ENCODE results near the gene ARHGAP29. TPM values are rescaled to one million over a fixed set of nuclear protein-coding genes. Genes with fewer than 3 reads are reported as not detected.

Gene ARHGAP29
- polyA plus RNA-seq, 1 donor (not counting 4 experiments of a cell fraction or from before 2014, with no cell fraction given): 79.7 TPM

DNA sequence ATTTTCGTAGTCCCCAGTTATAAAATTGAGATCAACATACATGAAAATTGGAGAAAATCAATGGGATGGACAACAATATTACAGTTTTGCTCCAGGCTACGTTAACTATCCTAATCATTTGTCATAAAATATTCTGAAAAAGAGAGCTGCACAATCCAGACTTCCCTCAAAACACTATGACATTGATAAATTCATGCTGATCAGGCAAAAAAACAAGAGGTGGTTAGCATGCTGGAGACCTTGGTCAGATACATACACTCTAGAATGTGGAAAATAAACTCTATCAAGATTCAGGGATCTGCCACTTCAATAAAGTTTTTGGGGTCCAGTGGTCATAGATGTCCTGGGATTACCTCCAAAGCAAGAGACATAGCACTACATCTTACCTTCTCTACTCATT, 32.5 kb upstream of the ARHGAP29 start:
- Histone ChIP-seq H3K4me3 (ENCODE audit: control insufficient read depth in 2 of 3, extremely low read depth in 1 of 3, insufficient read depth in 2 of 3, low read depth in 1 of 3, low read length in 3 of 3) (peak overlapping the region in 1 of 3 experiments; percentile 22), H4K20me1 (ENCODE audit: control insufficient read depth, extremely low read depth, insufficient read depth, low read length) (no peaks in the 10 kb centered on the region), H3K9me3 (ENCODE audit: control insufficient read depth, low read depth, low read length) (no peaks in the 10 kb centered on the region), H3K27me3 (ENCODE audit: control insufficient read depth, extremely low read depth, insufficient read depth, low read length) (no peaks in the 10 kb centered on the region), H3K79me2 (ENCODE audit: control insufficient read depth, insufficient read depth, low read length) (no peaks in the 10 kb centered on the region), H2AFZ (ENCODE audit: control insufficient read depth, low read length) (no peak overlapping the region), H3K9ac (ENCODE audit: control insufficient read depth, extremely low read depth, insufficient read depth, low read length) (no peak overlapping the region), H3K9me1 (ENCODE audit: control insufficient read depth, extremely low read depth, insufficient read depth, low read length) (no peaks in the 10 kb centered on the region), H3K4me1 (ENCODE audit: control insufficient read depth, extremely low read depth, insufficient read depth, low read length) (peaks cover 36% of the 10 kb centered on the region), H3K4me2 (ENCODE audit: control insufficient read depth, extremely low read depth, insufficient read depth, low read depth, low read length) (peak overlapping the region; percentile 68), H3K36me3 (ENCODE audit: control insufficient read depth in 2 of 2, extremely low read depth in 1 of 2, insufficient read depth in 2 of 2, low read length in 2 of 2) (no peaks in the 10 kb centered on the region), H3K27ac (ENCODE audit: control insufficient read depth, insufficient read depth, low read length) (peak overlapping the region; percentile 71)
- no peak for FAIRE-seq
- TF ChIP-seq EZH2 (IDR thresholded peaks at IDR 0.05; ENCODE audit: low read length): no peak
- TF ChIP-seq, protein P1, sequence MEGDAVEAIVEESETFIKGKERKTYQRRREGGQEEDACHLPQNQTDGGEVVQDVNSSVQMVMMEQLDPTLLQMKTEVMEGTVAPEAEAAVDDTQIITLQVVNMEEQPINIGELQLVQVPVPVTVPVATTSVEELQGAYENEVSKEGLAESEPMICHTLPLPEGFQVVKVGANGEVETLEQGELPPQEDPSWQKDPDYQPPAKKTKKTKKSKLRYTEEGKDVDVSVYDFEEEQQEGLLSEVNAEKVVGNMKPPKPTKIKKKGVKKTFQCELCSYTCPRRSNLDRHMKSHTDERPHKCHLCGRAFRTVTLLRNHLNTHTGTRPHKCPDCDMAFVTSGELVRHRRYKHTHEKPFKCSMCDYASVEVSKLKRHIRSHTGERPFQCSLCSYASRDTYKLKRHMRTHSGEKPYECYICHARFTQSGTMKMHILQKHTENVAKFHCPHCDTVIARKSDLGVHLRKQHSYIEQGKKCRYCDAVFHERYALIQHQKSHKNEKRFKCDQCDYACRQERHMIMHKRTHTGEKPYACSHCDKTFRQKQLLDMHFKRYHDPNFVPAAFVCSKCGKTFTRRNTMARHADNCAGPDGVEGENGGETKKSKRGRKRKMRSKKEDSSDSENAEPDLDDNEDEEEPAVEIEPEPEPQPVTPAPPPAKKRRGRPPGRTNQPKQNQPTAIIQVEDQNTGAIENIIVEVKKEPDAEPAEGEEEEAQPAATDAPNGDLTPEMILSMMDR (optimal IDR thresholded peaks at IDR 0.05 in 1 of 3, IDR thresholded peaks at IDR 0.05 in 1 of 3, conservative IDR thresholded peaks at IDR 0.05 in 1 of 3; ENCODE audit: extremely low read depth in 1 of 3, insufficient read depth in 2 of 3, low read length in 3 of 3): no peak
- dilution Hi-C loops (cut with MboI; ENCODE audit: extremely low pct_ligation_motif_present, low sequenced_read_pairs): no loop called here
- DNase-seq (ENCODE audit: low read depth, low spot score): no peak

DNA sequence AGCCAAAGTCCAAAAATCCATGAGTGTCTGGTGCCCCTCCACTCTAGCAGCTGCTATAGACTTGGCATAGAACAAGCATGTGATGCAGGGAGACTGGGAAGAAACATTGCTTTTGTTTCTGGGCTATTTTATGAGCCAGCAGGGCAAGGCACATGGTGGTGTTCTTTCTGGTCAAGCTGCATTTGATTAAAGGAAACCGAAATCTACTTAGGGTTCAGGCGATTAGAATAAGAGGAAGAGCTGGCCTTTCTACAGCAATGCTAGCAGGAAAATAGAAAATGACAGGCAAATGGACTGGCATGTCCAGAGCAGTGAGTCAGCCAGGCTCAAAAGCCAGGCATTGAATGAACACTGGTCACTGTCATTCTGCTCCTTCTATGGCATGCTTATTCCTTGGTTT, 28.5 kb upstream of the ARHGAP29 start:
- DNase-seq (ENCODE audit: low read depth, low spot score) (no peak), FAIRE-seq (no peak)
- no peaks in the 10 kb centered on the region for H3K9me1 ChIP-seq (ENCODE audit: control insufficient read depth, extremely low read depth, insufficient read depth, low read length)
- no peak overlapping the region for H3K9ac ChIP-seq (ENCODE audit: control insufficient read depth, extremely low read depth, insufficient read depth, low read length)
- H3K79me2 ChIP-seq (ENCODE audit: control insufficient read depth, insufficient read depth, low read length): no peaks in the 10 kb centered on the region
- H3K9me3 ChIP-seq (ENCODE audit: control insufficient read depth, low read depth, low read length): no peaks in the 10 kb centered on the region
- no peak overlapping the region for H3K4me3 ChIP-seq (ENCODE audit: control insufficient read depth in 2 of 3, extremely low read depth in 1 of 3, insufficient read depth in 2 of 3, low read depth in 1 of 3, low read length in 3 of 3)
- H3K4me2 ChIP-seq (ENCODE audit: control insufficient read depth, extremely low read depth, insufficient read depth, low read depth, low read length): no peak overlapping the region
- no peaks in the 10 kb centered on the region for H4K20me1 ChIP-seq (ENCODE audit: control insufficient read depth, extremely low read depth, insufficient read depth, low read length)
- dilution Hi-C loops (cut with MboI; ENCODE audit: extremely low pct_ligation_motif_present, low sequenced_read_pairs): no loop called here
- no peaks in the 10 kb centered on the region for H3K27me3 ChIP-seq (ENCODE audit: control insufficient read depth, extremely low read depth, insufficient read depth, low read length)
- H3K4me1 ChIP-seq (ENCODE audit: control insufficient read depth, extremely low read depth, insufficient read depth, low read length): peaks cover 28% of the 10 kb centered on the region
- H3K27ac ChIP-seq (ENCODE audit: control insufficient read depth, insufficient read depth, low read length): no peak overlapping the region
- H3K36me3 ChIP-seq (ENCODE audit: control insufficient read depth in 2 of 2, extremely low read depth in 1 of 2, insufficient read depth in 2 of 2, low read length in 2 of 2): no peaks in the 10 kb centered on the region
- TF ChIP-seq, protein P1 (optimal IDR thresholded peaks at IDR 0.05 in 1 of 3, IDR thresholded peaks at IDR 0.05 in 1 of 3, conservative IDR thresholded peaks at IDR 0.05 in 1 of 3; ENCODE audit: extremely low read depth in 1 of 3, insufficient read depth in 2 of 3, low read length in 3 of 3): no peak
- no peak for TF ChIP-seq EZH2 (IDR thresholded peaks at IDR 0.05; ENCODE audit: low read length)
- no peak overlapping the region for H2AFZ ChIP-seq (ENCODE audit: control insufficient read depth, low read length)

Data from keratinocyte (primary cell).